IMR-90 (cell line): ENCODE results near the gene OR2V2. TPM values are rescaled to one million over a fixed set of nuclear protein-coding genes. Genes with fewer than 3 reads are reported as not detected.

Source experiments
- ATAC-seq: fragments of 200-7000 bp; cut with Tn5 transposase; 2 replicates; pipeline ENCODE4 v1.9.1; 2020; ENCODE audit warnings: low read depth, mild to moderate bottlenecking, moderate library complexity
- BruUV-seq: library from RNA; stranded (reverse); fragments of 400-500 nt; replicated peaks from 2 replicates; lab custom pipeline; 2021; lab: Mats Ljungman, UMichigan
- CTCF ChIA-PET: fragments of 300-600 bp; formaldehyde crosslinking; extraction: SDS; loops from one replicate; lab custom pipeline; 2021; ENCODE audit warnings: antibody characterized with exemption; lab: Yijun Ruan, JAX
- POLR2A ChIA-PET: fragments of 300-600 bp; sonication (Branson Sonifier 250); formaldehyde crosslinking; loops from one replicate; lab custom pipeline; 2022; ENCODE audit warnings: antibody characterized with exemption; ENCODE audit not compliant: unreplicated experiment; lab: Charles Lee
- DNase-seq: peaks from one replicate; pipeline ENCODE4 v3.0.0; 2013
- H2AFZ ChIP-seq: replicated peaks from 2 replicates; pipeline ENCODE3; 2013; ENCODE audit warnings: low read length, mild to moderate bottlenecking; ENCODE audit not compliant: poor library complexity
- H2AK5ac ChIP-seq: 2 replicates; pipeline ENCODE4 v1.6.1; 2013; ENCODE audit warnings: low read depth, low read length, inconsistent platforms
- H2AK9ac ChIP-seq: replicated peaks from 2 replicates; pipeline ENCODE3; 2013; ENCODE audit warnings: mild to moderate bottlenecking, low read depth, low read length, moderate library complexity; ENCODE audit not compliant: poor library complexity
- H2BK120ac ChIP-seq: 2 replicates; pipeline ENCODE4 v1.6.1; 2013; ENCODE audit warnings: low read depth, low read length, inconsistent platforms
- H2BK15ac ChIP-seq: 3 replicates; pipeline ENCODE4 v1.6.1; 2013; ENCODE audit warnings: low read depth, low read length, inconsistent platforms
- H2BK20ac ChIP-seq: 2 replicates; pipeline ENCODE4 v1.6.1; 2013; ENCODE audit warnings: low read depth, mild to moderate bottlenecking, inconsistent platforms, low read length, moderate library complexity
- H2BK5ac ChIP-seq: 2 replicates; pipeline ENCODE4 v1.6.1; 2013; ENCODE audit warnings: mild to moderate bottlenecking, low read depth, low read length, inconsistent platforms; ENCODE audit not compliant: poor library complexity, severe bottlenecking
- H3K14ac ChIP-seq: replicated peaks from 2 replicates; pipeline ENCODE4 v1.6.1; 2013; ENCODE audit warnings: low read depth, low read length, inconsistent platforms
- H3K18ac ChIP-seq: 2 replicates; pipeline ENCODE4 v1.6.1; 2013; ENCODE audit warnings: low read depth, low read length, control low read depth
- H3K23ac ChIP-seq: 2 replicates; pipeline ENCODE4 v1.6.1; 2013; ENCODE audit warnings: low read depth, low read length, inconsistent platforms
- H3K27ac ChIP-seq: 2 replicates; pipeline ENCODE4 v1.5.1; 2013; ENCODE audit warnings: mild to moderate bottlenecking, control low read depth, low read length; ENCODE audit not compliant: insufficient read depth
- H3K27me3 ChIP-seq: 2 replicates; pipeline ENCODE4 v1.6.1; 2013; ENCODE audit warnings: low read length; ENCODE audit not compliant: control insufficient read depth, insufficient read depth
- H3K36me3 ChIP-seq: 2 replicates; pipeline ENCODE4 v1.6.1; 2013; ENCODE audit warnings: low read length, mixed read lengths; ENCODE audit not compliant: control insufficient read depth, insufficient read depth
- H3K4ac ChIP-seq: 2 replicates; pipeline ENCODE4 v1.6.1; 2013; ENCODE audit warnings: low read depth, low read length, inconsistent platforms
- H3K4me1 ChIP-seq: 2 replicates; pipeline ENCODE4 v1.6.1; 2013; ENCODE audit warnings: low read length, mixed read lengths; ENCODE audit not compliant: control insufficient read depth, insufficient read depth
- H3K4me2 ChIP-seq: 2 replicates; pipeline ENCODE4 v1.6.1; 2013; ENCODE audit warnings: low read depth, mild to moderate bottlenecking, control low read depth, low read length, moderate library complexity
- H3K4me3 ChIP-seq: 2 replicates; pipeline ENCODE4 v1.5.1; 2013; ENCODE audit warnings: low read depth, mild to moderate bottlenecking, control low read depth, low read length, moderate library complexity; ENCODE audit not compliant: insufficient read depth
- H3K56ac ChIP-seq: 2 replicates; pipeline ENCODE4 v1.6.1; 2013; ENCODE audit warnings: low read length, inconsistent platforms; ENCODE audit not compliant: insufficient read depth; ENCODE audit errors: extremely low read depth
- H3K79me1 ChIP-seq, 2 experiments: 2 replicates each; pipeline ENCODE4 v1.6.1; 2013; ENCODE audit warnings: low read length in 2 of 2, inconsistent platforms in 1 of 2, low read depth in 1 of 2
- H3K9ac ChIP-seq: 2 replicates; pipeline ENCODE4 v1.6.1; 2013; ENCODE audit warnings: low read depth, low read length, control low read depth
- H3K9me1 ChIP-seq: 2 replicates; pipeline ENCODE4 v1.6.1; 2013; ENCODE audit warnings: low read length, inconsistent platforms; ENCODE audit not compliant: insufficient read depth
- H3K9me3 ChIP-seq: 2 replicates; pipeline ENCODE4 v1.6.1; 2013; ENCODE audit warnings: low read length; ENCODE audit not compliant: control insufficient read depth, insufficient read depth
- H4K20me1 ChIP-seq: 2 replicates; pipeline ENCODE4 v1.6.1; 2013; ENCODE audit warnings: low read length, inconsistent platforms; ENCODE audit not compliant: insufficient read depth
- H4K5ac ChIP-seq: 2 replicates; pipeline ENCODE4 v1.6.1; 2013; ENCODE audit warnings: mild to moderate bottlenecking, low read depth, low read length, control low read depth
- H4K8ac ChIP-seq, 2 experiments: 2 replicates each; pipeline ENCODE4 v1.6.1; 2013; ENCODE audit warnings: low read depth in 2 of 2, low read length in 2 of 2, control low read depth in 1 of 2, inconsistent platforms in 1 of 2
- H4K91ac ChIP-seq: 2 replicates; pipeline ENCODE4 v1.6.1; 2013; ENCODE audit warnings: low read depth, low read length, inconsistent platforms; ENCODE audit not compliant: insufficient read depth
- BHLHE40 ChIP-seq: fragments of 150-350 bp; IDR thresholded peaks from 2 replicates; pipeline ENCODE4 v1.6.1; 2016; ENCODE audit warnings: mild to moderate bottlenecking, low read depth, low read length
- CEBPB ChIP-seq: IDR thresholded peaks from 2 replicates; pipeline ENCODE4 v1.6.1; 2012; ENCODE audit warnings: low read depth, low read length, improper control_type of control experiment
- FOS ChIP-seq: fragments of 150-350 bp; IDR thresholded peaks from 2 replicates; pipeline ENCODE4 v1.6.1; 2016; ENCODE audit warnings: low read depth, low read length
- MAFK ChIP-seq: IDR thresholded peaks from 2 replicates; pipeline ENCODE4 v1.6.1; 2012; ENCODE audit warnings: low read depth, low read length, improper control_type of control experiment
- WGBS, 2 experiments: methylation state at CpG; one replicate each; pipeline versions ENCODE4 v1.1.5 to v1.1.7; 2013; ENCODE audit warnings: missing lambda C conversion rate in 2 of 2; ENCODE audit not compliant: insufficient read length in 1 of 2; ENCODE audit errors: extremely low coverage in 2 of 2; 5-methylcytosine and 5-hydroxymethylcytosine counted together
- dilution Hi-C: fragments of 300-500 bp; cut with HindIII; formaldehyde crosslinking; loops from one replicate; pipeline ENCODE4 v1.14.3; 2018; ENCODE audit warnings: low sequenced_read_pairs; ENCODE audit not compliant: unreplicated experiment
- in situ Hi-C: fragments of 300-500 bp; cut with MboI; formaldehyde crosslinking; loops from 3 replicates; pipeline ENCODE4 v1.14.3; 2019; ENCODE audit warnings: low sequenced_read_pairs, inconsistent platforms, mixed read lengths
- intact Hi-C: fragments of 100-400 bp; cut with micrococcal nuclease; formaldehyde crosslinking; loops from 2 replicates; pipeline ENCODE4 v1.10.0; 2022
- polyA plus RNA-seq, 3 experiments: library from polyadenylated mRNA; depleted of rRNA; stranded (reverse); fragments of >200 nt; gene quantifications; 2 replicates each; pipeline ENCODE4 v1.2.3, GENCODE V29; 2012; ENCODE audit warnings: low replicate concordance in 1 of 3
- total RNA-seq: library from RNA; depleted of rRNA; stranded (reverse); fragments of >200 nt; gene quantifications from 2 replicates; pipeline ENCODE4 v1.2.3, GENCODE V29; 2012

The OR2V2 gene
- total and polyA plus RNA-seq, 2 of the 4 experiments (the other 2 are of a cell fraction), result not detected

DNA sequence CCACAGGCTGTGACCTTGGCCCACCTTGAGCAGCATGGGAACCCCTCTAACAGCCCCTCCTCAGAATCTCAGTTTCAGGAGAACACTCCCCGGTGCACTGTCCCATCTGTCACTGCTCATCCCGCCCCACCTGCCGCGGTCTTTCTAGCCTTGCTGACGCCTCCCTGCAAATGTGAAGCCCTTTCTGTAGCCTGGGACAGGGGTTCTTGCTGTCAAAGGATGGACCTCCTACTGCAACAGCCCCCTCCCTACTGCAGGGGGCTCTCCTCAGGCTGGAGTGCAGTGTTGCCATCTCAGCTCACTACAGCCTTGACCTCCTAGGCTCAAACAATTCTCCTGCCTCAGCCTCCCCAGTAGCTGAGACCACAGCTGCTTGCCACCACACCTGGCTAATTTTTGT lies 36.4 kb upstream of the OR2V2 start:
- Histone ChIP-seq H3K14ac (no peak overlapping the region), H2BK20ac (no peak overlapping the region), H3K9ac (no peak overlapping the region), H4K20me1 (no peaks in the 10 kb centered on the region), H3K56ac (no peak overlapping the region), H3K4me2 (no peak overlapping the region), H3K4me3 (no peak overlapping the region), H3K9me3 (no peaks in the 10 kb centered on the region), H4K91ac (no peak overlapping the region), H2BK120ac (no peak overlapping the region), H3K36me3 (no peaks in the 10 kb centered on the region), H3K23ac (no peak overlapping the region), H2AK9ac (no peak overlapping the region), H4K8ac (no peak overlapping the region), H3K4me1 (no peaks in the 10 kb centered on the region), H3K27me3 (peaks cover 22% of the 10 kb centered on the region), H2BK15ac (no peak overlapping the region), H2BK5ac (no peak overlapping the region), H4K5ac (no peak overlapping the region), H3K27ac (no peak overlapping the region), H2AFZ (no peak overlapping the region), H3K9me1 (no peaks in the 10 kb centered on the region; the same call in 1 of the 2 replicates), H3K18ac (no peak overlapping the region), H3K79me1 (no peaks in the 10 kb centered on the region), H3K4ac (no peak overlapping the region), H2AK5ac (no peak overlapping the region)
- 60% methylated on average over 1 of the region's 5 CpGs; no CpG with 5 or more reads in 1 of the 2 experiments for WGBS, 2 experiments
- intact Hi-C loops (no loop called here), dilution Hi-C loops (no loop called here), in situ Hi-C loops (no loop called here)
- CTCF ChIA-PET, result no interaction called here
- DNase-seq (no peak), ATAC-seq (no peak)
- TF ChIP-seq CEBPB (no peak), MAFK (no peak), FOS (no peak), BHLHE40 (no peak)
- no TSS peak for BruUV-seq
- POLR2A ChIA-PET, result no interaction called here
